ENCODE measurements around the gene RPL36. TPM values are rescaled to one million over a fixed set of nuclear protein-coding genes. Genes with fewer than 3 reads are reported as not detected.

RPL36 gene
- total RNA-seq, 1 experiment from 2014 or later = 497 TPM

GRCh38 chr19:5651361-5651760 is 38.7 kb upstream of the RPL36 start:
- no peak for DNase-seq
- H3K4me3 Mint-ChIP-seq (ENCODE audit: low read depth, unreplicated experiment) = no peak overlapping the region
- intact Hi-C loops (cut with micrococcal nuclease; ENCODE audit: unreplicated experiment) = no loop called here
- no peaks in the 10 kb centered on the region for H3K4me1 Mint-ChIP-seq (ENCODE audit: low read depth, unreplicated experiment)
- CTCF ChIA-PET = no interaction called here
- H3K36me3 Mint-ChIP-seq (ENCODE audit: insufficient read depth, unreplicated experiment) = peaks cover 47% of the 10 kb centered on the region
- BruUV-seq (replicated peaks) = no TSS peak
- no peaks in the 10 kb centered on the region for H3K9me3 Mint-ChIP-seq (ENCODE audit: low read depth, unreplicated experiment)
- H3K27ac Mint-ChIP-seq (ENCODE audit: unreplicated experiment) = no peak overlapping the region
- TF ChIP-seq CTCF (IDR thresholded peaks at IDR 0.05; ENCODE audit: unreplicated experiment) = no peak
- H3K27me3 Mint-ChIP-seq (ENCODE audit: unreplicated experiment) = no peaks in the 10 kb centered on the region

- no peaks in the 10 kb centered on the region for H3K27me3 Mint-ChIP-seq (ENCODE audit: unreplicated experiment)
- no peak overlapping the region for H3K4me3 Mint-ChIP-seq (ENCODE audit: low read depth, unreplicated experiment)
- H3K36me3 Mint-ChIP-seq (ENCODE audit: insufficient read depth, unreplicated experiment) = peaks cover 52% of the 10 kb centered on the region
- no peaks in the 10 kb centered on the region for H3K4me1 Mint-ChIP-seq (ENCODE audit: low read depth, unreplicated experiment)
- no peak overlapping the region for H3K27ac Mint-ChIP-seq (ENCODE audit: unreplicated experiment)
- no TSS peak for BruUV-seq (replicated peaks)
- DNase-seq = no peak
- no peak for TF ChIP-seq CTCF (IDR thresholded peaks at IDR 0.05; ENCODE audit: unreplicated experiment)
- CTCF ChIA-PET = no interaction called here
- intact Hi-C loops (cut with micrococcal nuclease; ENCODE audit: unreplicated experiment) = no loop called here
- H3K9me3 Mint-ChIP-seq (ENCODE audit: low read depth, unreplicated experiment) = no peaks in the 10 kb centered on the region
Observed at GRCh38 chr19:5652261-5652660, 37.8 kb upstream of the RPL36 start.

- no TSS peak for BruUV-seq (replicated peaks)
- intact Hi-C loops (cut with micrococcal nuclease; ENCODE audit: unreplicated experiment) = no loop called here
- TF ChIP-seq CTCF (IDR thresholded peaks at IDR 0.05; ENCODE audit: unreplicated experiment) = no peak
- Mint-ChIP-seq H3K36me3 (ENCODE audit: insufficient read depth, unreplicated experiment) (peaks cover 57% of the 10 kb centered on the region), H3K27me3 (ENCODE audit: unreplicated experiment) (no peaks in the 10 kb centered on the region), H3K4me1 (ENCODE audit: low read depth, unreplicated experiment) (no peaks in the 10 kb centered on the region), H3K4me3 (ENCODE audit: low read depth, unreplicated experiment) (no peak overlapping the region), H3K9me3 (ENCODE audit: low read depth, unreplicated experiment) (no peaks in the 10 kb centered on the region), H3K27ac (ENCODE audit: unreplicated experiment) (no peak overlapping the region)
- CTCF ChIA-PET = no interaction called here
- DNase-seq = no peak
Observed at GRCh38 chr19:5654931-5655330, 35.2 kb upstream of the RPL36 start.

- intact Hi-C loops (cut with micrococcal nuclease; ENCODE audit: unreplicated experiment) = no loop called here
- H3K4me3 Mint-ChIP-seq (ENCODE audit: low read depth, unreplicated experiment) = no peak overlapping the region
- no TSS peak for BruUV-seq (replicated peaks)
- no peak for TF ChIP-seq CTCF (IDR thresholded peaks at IDR 0.05; ENCODE audit: unreplicated experiment)
- no peaks in the 10 kb centered on the region for H3K4me1 Mint-ChIP-seq (ENCODE audit: low read depth, unreplicated experiment)
- CTCF ChIA-PET = no interaction called here
- H3K27me3 Mint-ChIP-seq (ENCODE audit: unreplicated experiment) = no peaks in the 10 kb centered on the region
- H3K9me3 Mint-ChIP-seq (ENCODE audit: low read depth, unreplicated experiment) = no peaks in the 10 kb centered on the region
- H3K36me3 Mint-ChIP-seq (ENCODE audit: insufficient read depth, unreplicated experiment) = peaks cover 55% of the 10 kb centered on the region
- no peak overlapping the region for H3K27ac Mint-ChIP-seq (ENCODE audit: unreplicated experiment)
- DNase-seq = no peak
Observed at GRCh38 chr19:5655412-5655811, 34.7 kb upstream of the RPL36 start.

- Mint-ChIP-seq H3K4me3 (ENCODE audit: low read depth, unreplicated experiment) (no peak overlapping the region), H3K27ac (ENCODE audit: unreplicated experiment) (no peak overlapping the region), H3K27me3 (ENCODE audit: unreplicated experiment) (no peaks in the 10 kb centered on the region), H3K4me1 (ENCODE audit: low read depth, unreplicated experiment) (no peaks in the 10 kb centered on the region), H3K9me3 (ENCODE audit: low read depth, unreplicated experiment) (no peaks in the 10 kb centered on the region), H3K36me3 (ENCODE audit: insufficient read depth, unreplicated experiment) (peaks cover 47% of the 10 kb centered on the region)
- intact Hi-C loops (cut with micrococcal nuclease; ENCODE audit: unreplicated experiment) = no loop called here
- CTCF ChIA-PET = no interaction called here
- TF ChIP-seq CTCF (IDR thresholded peaks at IDR 0.05; ENCODE audit: unreplicated experiment) = no peak
- BruUV-seq (replicated peaks) = no TSS peak
- no peak for DNase-seq
Observed at GRCh38 chr19:5661483-5661882, 28.6 kb upstream of the RPL36 start.
